Measurements from ENCODE around the gene CASKIN2.

CASKIN2 gene

DNA sequence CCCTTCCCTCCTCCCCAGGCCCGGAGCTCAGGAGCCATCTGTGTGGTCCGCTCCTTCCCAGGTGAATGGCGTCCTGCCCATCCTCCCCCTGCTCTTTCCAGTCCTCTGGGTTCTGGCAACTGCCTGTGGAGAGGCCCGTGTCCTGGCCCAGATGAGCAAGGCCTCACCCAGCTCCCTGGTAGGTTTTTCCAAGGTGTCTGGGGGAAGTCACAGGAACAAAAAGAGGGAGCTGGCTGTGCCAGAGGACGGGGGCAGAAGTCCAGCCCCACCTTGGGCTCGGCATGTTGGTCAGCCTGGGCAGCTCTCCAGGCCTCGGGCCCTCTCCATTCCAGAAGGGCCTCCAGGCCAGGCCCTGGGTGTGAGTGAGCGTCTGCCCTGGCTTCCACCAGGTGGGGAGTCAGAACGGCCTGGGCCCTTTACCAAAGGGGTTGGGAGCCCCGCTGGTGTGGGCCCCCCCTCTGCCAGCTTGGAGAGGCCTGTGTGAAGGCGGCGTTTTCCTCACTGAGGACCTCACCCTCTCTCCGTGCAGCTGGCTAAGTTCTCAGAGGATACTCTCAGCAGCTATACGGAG is 25.1 kb downstream of the CASKIN2 start:
- Histone ChIP-seq H3K9ac (ENCODE audit: insufficient read length, low read depth) (no peak overlapping the region), H3K9me3 (ENCODE audit: insufficient read depth, low read length) (no peaks in the 10 kb centered on the region), H3K4me1 (ENCODE audit: insufficient read depth, insufficient read length) (peaks cover 3% of the 10 kb centered on the region), H3K4me3 (ENCODE audit: insufficient read length, low read depth) (no peak overlapping the region), H3K27me3 (ENCODE audit: insufficient read depth, insufficient read length) (no peaks in the 10 kb centered on the region), H3K36me3 (ENCODE audit: insufficient read depth, insufficient read length, low read length) (peaks cover 74% of the 10 kb centered on the region)
- no peak for DNase-seq (ENCODE audit: low read depth, low spot score)
- TF ChIP-seq ZNF274 (IDR thresholded peaks at IDR 0.05; ENCODE audit: low read depth, low read length) (no peak), YY1 (IDR thresholded peaks at IDR 0.05; ENCODE audit: insufficient read depth, insufficient read length) (no peak), SUZ12 (IDR thresholded peaks at IDR 0.05; ENCODE audit: extremely low read depth, insufficient read depth, insufficient read length) (no peak)

DNA sequence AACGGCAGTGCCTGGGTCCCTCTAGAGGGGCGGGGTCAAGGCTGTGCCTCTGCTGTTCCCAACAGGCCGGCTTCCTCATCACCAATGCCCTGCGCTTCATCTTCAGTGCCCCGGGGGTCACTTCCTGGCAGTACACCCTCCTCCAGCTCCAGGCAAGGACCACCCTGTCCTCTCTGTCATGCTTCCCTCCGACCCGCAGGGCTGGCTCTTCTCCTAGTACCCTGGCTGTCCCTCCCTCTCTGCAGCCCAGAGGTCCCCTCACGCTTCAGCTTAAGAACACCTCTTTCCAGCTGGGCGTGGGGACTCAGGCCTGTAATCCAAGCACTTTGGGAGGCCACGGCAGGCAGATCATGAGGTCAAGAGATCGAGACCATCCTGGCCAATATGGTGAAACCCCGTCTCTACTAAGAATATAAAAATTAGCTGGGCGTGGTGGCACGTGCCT is 25.8 kb downstream of the CASKIN2 start:
- TF ChIP-seq YY1 (IDR thresholded peaks at IDR 0.05; ENCODE audit: insufficient read depth, insufficient read length), result no peak
- TF ChIP-seq SUZ12 (IDR thresholded peaks at IDR 0.05; ENCODE audit: extremely low read depth, insufficient read depth, insufficient read length), result no peak
- DNase-seq (ENCODE audit: low read depth, low spot score), result no peak

GRCh38 chr17:75488693-75489510 is 26.4 kb downstream of the CASKIN2 start:
- Histone ChIP-seq H3K4me1 (ENCODE audit: insufficient read depth, insufficient read length) (peaks cover 4% of the 10 kb centered on the region), H3K36me3 (ENCODE audit: insufficient read depth, insufficient read length, low read length) (peaks cover 61% of the 10 kb centered on the region), H3K27me3 (ENCODE audit: insufficient read depth, insufficient read length) (no peaks in the 10 kb centered on the region), H3K9me3 (ENCODE audit: insufficient read depth, low read length) (no peaks in the 10 kb centered on the region), H3K9ac (ENCODE audit: insufficient read length, low read depth) (no peak overlapping the region), H3K4me3 (ENCODE audit: insufficient read length, low read depth) (no peak overlapping the region)
- no peak for DNase-seq (ENCODE audit: low read depth, low spot score)
- TF ChIP-seq YY1 (IDR thresholded peaks at IDR 0.05; ENCODE audit: insufficient read depth, insufficient read length) (no peak), SUZ12 (IDR thresholded peaks at IDR 0.05; ENCODE audit: extremely low read depth, insufficient read depth, insufficient read length) (no peak), ZNF274 (IDR thresholded peaks at IDR 0.05; ENCODE audit: low read depth, low read length) (no peak)

More for the DNA sequence above, 25.8 kb downstream of the CASKIN2 start:
- Histone ChIP-seq H3K4me3 (ENCODE audit: insufficient read length, low read depth) (no peak overlapping the region), H3K4me1 (ENCODE audit: insufficient read depth, insufficient read length) (peaks cover 4% of the 10 kb centered on the region), H3K9me3 (ENCODE audit: insufficient read depth, low read length) (no peaks in the 10 kb centered on the region), H3K9ac (ENCODE audit: insufficient read length, low read depth) (no peak overlapping the region), H3K27me3 (ENCODE audit: insufficient read depth, insufficient read length) (no peaks in the 10 kb centered on the region), H3K36me3 (ENCODE audit: insufficient read depth, insufficient read length, low read length) (peaks cover 67% of the 10 kb centered on the region)

- peaks cover 51% of the 10 kb centered on the region for H3K36me3 ChIP-seq (ENCODE audit: insufficient read depth, insufficient read length, low read length)
- TF ChIP-seq SUZ12 (IDR thresholded peaks at IDR 0.05; ENCODE audit: extremely low read depth, insufficient read depth, insufficient read length) (no peak), YY1 (IDR thresholded peaks at IDR 0.05; ENCODE audit: insufficient read depth, insufficient read length) (no peak), ZNF274 (IDR thresholded peaks at IDR 0.05; ENCODE audit: low read depth, low read length) (no peak)
- no peak for DNase-seq (ENCODE audit: low read depth, low spot score)
- H3K4me3 ChIP-seq (ENCODE audit: insufficient read length, low read depth), result no peak overlapping the region
- peaks cover 4% of the 10 kb centered on the region for H3K4me1 ChIP-seq (ENCODE audit: insufficient read depth, insufficient read length)
- no peak overlapping the region for H3K9ac ChIP-seq (ENCODE audit: insufficient read length, low read depth)
- H3K9me3 ChIP-seq (ENCODE audit: insufficient read depth, low read length), result no peaks in the 10 kb centered on the region
- no peaks in the 10 kb centered on the region for H3K27me3 ChIP-seq (ENCODE audit: insufficient read depth, insufficient read length)
Measured at GRCh38 chr17:75487351-75488070, 27.8 kb downstream of the CASKIN2 start.

GRCh38 chr17:75486951-75487350 is 28.4 kb downstream of the CASKIN2 start:
- no peak for DNase-seq (ENCODE audit: low read depth, low spot score)
- Histone ChIP-seq H3K27me3 (ENCODE audit: insufficient read depth, insufficient read length) (no peaks in the 10 kb centered on the region), H3K9me3 (ENCODE audit: insufficient read depth, low read length) (no peaks in the 10 kb centered on the region), H3K4me3 (ENCODE audit: insufficient read length, low read depth) (no peak overlapping the region), H3K9ac (ENCODE audit: insufficient read length, low read depth) (no peak overlapping the region), H3K4me1 (ENCODE audit: insufficient read depth, insufficient read length) (peaks cover 4% of the 10 kb centered on the region), H3K36me3 (ENCODE audit: insufficient read depth, insufficient read length, low read length) (peaks cover 47% of the 10 kb centered on the region)
- no peak for TF ChIP-seq ZNF274 (IDR thresholded peaks at IDR 0.05; ENCODE audit: low read depth, low read length)
- no peak for TF ChIP-seq SUZ12 (IDR thresholded peaks at IDR 0.05; ENCODE audit: extremely low read depth, insufficient read depth, insufficient read length)
- TF ChIP-seq YY1 (IDR thresholded peaks at IDR 0.05; ENCODE audit: insufficient read depth, insufficient read length), result no peak

- H3K9me3 ChIP-seq (ENCODE audit: insufficient read depth, low read length), result no peaks in the 10 kb centered on the region
- TF ChIP-seq ZNF274 (IDR thresholded peaks at IDR 0.05; ENCODE audit: low read depth, low read length) (no peak), YY1 (IDR thresholded peaks at IDR 0.05; ENCODE audit: insufficient read depth, insufficient read length) (no peak), SUZ12 (IDR thresholded peaks at IDR 0.05; ENCODE audit: extremely low read depth, insufficient read depth, insufficient read length) (no peak)
- no peak overlapping the region for H3K9ac ChIP-seq (ENCODE audit: insufficient read length, low read depth)
- H3K36me3 ChIP-seq (ENCODE audit: insufficient read depth, insufficient read length, low read length), result peaks cover 39% of the 10 kb centered on the region
- no peak overlapping the region for H3K4me3 ChIP-seq (ENCODE audit: insufficient read length, low read depth)
- no peaks in the 10 kb centered on the region for H3K27me3 ChIP-seq (ENCODE audit: insufficient read depth, insufficient read length)
- peaks cover 9% of the 10 kb centered on the region for H3K4me1 ChIP-seq (ENCODE audit: insufficient read depth, insufficient read length)
- DNase-seq (ENCODE audit: low read depth, low spot score), result no peak
Measured at GRCh38 chr17:75486151-75486550, 29.2 kb downstream of the CASKIN2 start.

DNA sequence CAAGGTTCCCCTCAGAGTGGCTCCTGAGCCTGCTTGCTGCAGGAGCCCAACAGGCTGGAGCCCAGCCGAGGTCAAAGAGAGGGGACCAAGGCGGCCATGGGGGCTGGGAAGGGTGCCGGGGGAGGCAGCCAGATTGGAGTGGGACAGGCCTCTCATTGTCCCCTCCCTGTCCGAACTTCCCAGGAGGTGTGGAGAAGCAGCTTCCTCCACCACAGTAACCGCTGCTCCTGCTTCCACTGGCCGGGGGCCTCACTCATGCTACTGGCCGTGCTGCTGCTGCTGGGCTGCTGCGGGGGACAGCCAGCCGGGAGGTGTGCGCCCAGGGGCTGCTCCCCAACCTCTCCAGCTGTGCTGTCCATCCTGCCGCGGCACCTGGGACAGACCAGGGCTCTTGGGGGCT is 29.6 kb downstream of the CASKIN2 start:
- no peak for DNase-seq (ENCODE audit: low read depth, low spot score)
- H3K27me3 ChIP-seq (ENCODE audit: insufficient read depth, insufficient read length), result no peaks in the 10 kb centered on the region
- H3K36me3 ChIP-seq (ENCODE audit: insufficient read depth, insufficient read length, low read length), result peaks cover 34% of the 10 kb centered on the region
- H3K4me3 ChIP-seq (ENCODE audit: insufficient read length, low read depth), result no peak overlapping the region
- H3K9me3 ChIP-seq (ENCODE audit: insufficient read depth, low read length), result no peaks in the 10 kb centered on the region
- H3K4me1 ChIP-seq (ENCODE audit: insufficient read depth, insufficient read length), result peaks cover 13% of the 10 kb centered on the region
- no peak overlapping the region for H3K9ac ChIP-seq (ENCODE audit: insufficient read length, low read depth)
- TF ChIP-seq YY1 (IDR thresholded peaks at IDR 0.05; ENCODE audit: insufficient read depth, insufficient read length) (no peak), SUZ12 (IDR thresholded peaks at IDR 0.05; ENCODE audit: extremely low read depth, insufficient read depth, insufficient read length) (no peak), ZNF274 (IDR thresholded peaks at IDR 0.05; ENCODE audit: low read depth, low read length) (no peak)
